Stimulated activated CD4-positive, alpha-beta T cell treated with anti-CD3 and anti-CD28 coated beads, Interleukin-4, amount 100 ng/mL, for 48 hours (primary cell): ENCODE measurements around the gene PZP.
"Not testable (repeated sequence)": the region's sequence is repeated elsewhere in the genome, so short reads cannot be mapped to it uniquely, and the experiment has no call there.

Experiments
- DNase-seq, 2 donors: peaks; one replicate each; pipeline ENCODE4 v3.0.0-alpha.2; 2020; ENCODE audit warnings: low read depth in 2 of 2

The PZP gene

GRCh38 chr12:9208229-9208628, at the start of gene PZP:
TSS of gene PZP (minus strand) at chr12:9208395. CDS start at chr12:9208341, 54 bp downstream.
- no peak for DNase-seq

GRCh38 chr12:9256758-9257405, 48.7 kb upstream of the PZP start:
- no peak for DNase-seq

GRCh38 chr12:9256341-9256740, 48.1 kb upstream of the PZP start:
- no peak for DNase-seq

GRCh38 chr12:9255837-9256236, 47.6 kb upstream of the PZP start:
- DNase-seq, result no peak

- no peak for DNase-seq
These were observed 45.3 kb upstream of the PZP start for GRCh38 chr12:9253464-9253863.

GRCh38 chr12:9252791-9253190, 44.6 kb upstream of the PZP start:
- DNase-seq, result not testable (repeated sequence)

- DNase-seq, result no peak
These were observed 44.1 kb upstream of the PZP start for GRCh38 chr12:9252256-9252655.

- no peak for DNase-seq
These were observed 40.2 kb upstream of the PZP start for GRCh38 chr12:9248435-9248834.

GRCh38 chr12:9244894-9245293, 36.7 kb upstream of the PZP start:
- DNase-seq, result peak; percentile 50 to 73

GRCh38 chr12:9243999-9244649, 35.9 kb upstream of the PZP start:
- no peak for DNase-seq

- no peak for DNase-seq
These were observed 33.1 kb upstream of the PZP start for GRCh38 chr12:9241301-9241700.

- DNase-seq, result no peak
These were observed 32.6 kb upstream of the PZP start for GRCh38 chr12:9240776-9241175.

- peak; percentile 18 to 32 for DNase-seq
These were observed 31.9 kb upstream of the PZP start for GRCh38 chr12:9240004-9240635.

- DNase-seq, result no peak
These were observed 29.1 kb upstream of the PZP start for GRCh38 chr12:9237286-9237685.

GRCh38 chr12:9235519-9235918, 27.3 kb upstream of the PZP start:
- no peak for DNase-seq

- no peak for DNase-seq
These were observed 19.8 kb upstream of the PZP start for GRCh38 chr12:9227950-9228349.

GRCh38 chr12:9223830-9224229, 15.6 kb upstream of the PZP start:
- no peak for DNase-seq

- DNase-seq, result no peak
These were observed 13.3 kb upstream of the PZP start for GRCh38 chr12:9221483-9221882.

GRCh38 chr12:9221011-9221410, 12.8 kb upstream of the PZP start:
- not testable (repeated sequence) for DNase-seq

- no peak for DNase-seq
These were observed 6.3 kb upstream of the PZP start for GRCh38 chr12:9214534-9214933.

- DNase-seq, result no peak
These were observed 3.5 kb upstream of the PZP start for GRCh38 chr12:9211687-9212086.

GRCh38 chr12:9204380-9204779, 3.8 kb downstream of the PZP start:
- DNase-seq, result no peak

GRCh38 chr12:9198012-9198411, 10.2 kb downstream of the PZP start:
- DNase-seq, result no peak
